ENCODE measurements around the gene IL34.

- TF ChIP-seq EP300 (IDR thresholded peaks at IDR 0.05) (no peak), POLR2AphosphoS5 (IDR thresholded peaks at IDR 0.05) (no peak)
- TF ChIP-seq, protein P1, sequence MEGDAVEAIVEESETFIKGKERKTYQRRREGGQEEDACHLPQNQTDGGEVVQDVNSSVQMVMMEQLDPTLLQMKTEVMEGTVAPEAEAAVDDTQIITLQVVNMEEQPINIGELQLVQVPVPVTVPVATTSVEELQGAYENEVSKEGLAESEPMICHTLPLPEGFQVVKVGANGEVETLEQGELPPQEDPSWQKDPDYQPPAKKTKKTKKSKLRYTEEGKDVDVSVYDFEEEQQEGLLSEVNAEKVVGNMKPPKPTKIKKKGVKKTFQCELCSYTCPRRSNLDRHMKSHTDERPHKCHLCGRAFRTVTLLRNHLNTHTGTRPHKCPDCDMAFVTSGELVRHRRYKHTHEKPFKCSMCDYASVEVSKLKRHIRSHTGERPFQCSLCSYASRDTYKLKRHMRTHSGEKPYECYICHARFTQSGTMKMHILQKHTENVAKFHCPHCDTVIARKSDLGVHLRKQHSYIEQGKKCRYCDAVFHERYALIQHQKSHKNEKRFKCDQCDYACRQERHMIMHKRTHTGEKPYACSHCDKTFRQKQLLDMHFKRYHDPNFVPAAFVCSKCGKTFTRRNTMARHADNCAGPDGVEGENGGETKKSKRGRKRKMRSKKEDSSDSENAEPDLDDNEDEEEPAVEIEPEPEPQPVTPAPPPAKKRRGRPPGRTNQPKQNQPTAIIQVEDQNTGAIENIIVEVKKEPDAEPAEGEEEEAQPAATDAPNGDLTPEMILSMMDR (IDR thresholded peaks at IDR 0.05) = no peak
Observed at GRCh38 chr16:70701036-70701435, 54.7 kb downstream of the IL34 start.
